SK-N-SH treated with all-trans-retinoic acid at 6 μM for 48 hours (cell line): ENCODE data around the gene GALNTL6.

ENCODE experiments used
- ATAC-seq: fragments of 200-7000 bp; cut with Tn5 transposase; 3 replicates; pipeline ENCODE4 v1.9.1; 2020; ENCODE audit warnings: mild to moderate bottlenecking, moderate library complexity
- ARNTL ChIP-seq: fragments of 450-650 bp; formaldehyde crosslinking; IDR thresholded peaks from 2 replicates; pipeline ENCODE4 v1.5.0; 2020; ENCODE audit warnings: low read depth, mild to moderate bottlenecking, moderate library complexity, borderline replicate concordance
- BACH2 ChIP-seq: fragments of 250-450 bp; sonication (Bioruptor Pico); IDR thresholded peaks from 2 replicates; pipeline ENCODE4 v1.9.0; 2021; ENCODE audit warnings: mild to moderate bottlenecking, borderline replicate concordance
- CREB5 ChIP-seq: fragments of 250-450 bp; sonication (Bioruptor Pico); IDR thresholded peaks from 2 replicates; pipeline ENCODE4 v1.5.1; 2020; ENCODE audit warnings: low read depth, mild to moderate bottlenecking, moderate library complexity
- CSDC2 ChIP-seq: fragments of 250-450 bp; sonication (Bioruptor Pico); IDR thresholded peaks from 2 replicates; pipeline ENCODE4 v1.5.0; 2020; ENCODE audit warnings: mild to moderate bottlenecking, moderate library complexity
- CSRNP3 ChIP-seq: fragments of 250-450 bp; sonication (Bioruptor Pico); IDR thresholded peaks from 2 replicates; pipeline ENCODE4 v1.5.1; 2021; ENCODE audit warnings: mild to moderate bottlenecking, moderate library complexity
- ESRRG ChIP-seq: fragments of 250-450 bp; sonication (Bioruptor Pico); IDR thresholded peaks from 2 replicates; pipeline ENCODE4 v1.6.1; 2021; ENCODE audit warnings: mild to moderate bottlenecking
- GLIS3 ChIP-seq: fragments of 250-450 bp; sonication (Bioruptor Pico); IDR thresholded peaks from 2 replicates; pipeline ENCODE4 v1.5.0; 2020; ENCODE audit warnings: mild to moderate bottlenecking, moderate library complexity
- ISL1 ChIP-seq: fragments of 250-450 bp; sonication (Bioruptor Pico); IDR thresholded peaks from 2 replicates; pipeline ENCODE4 v2.1.2; 2022; ENCODE audit warnings: mild to moderate bottlenecking, moderate library complexity
- OSR1 ChIP-seq: fragments of 250-450 bp; sonication (Bioruptor Pico); IDR thresholded peaks from 2 replicates; pipeline ENCODE4 v1.8.0; 2022; ENCODE audit warnings: moderate library complexity, mild to moderate bottlenecking, inconsistent platforms
- PATZ1 ChIP-seq: fragments of 250-450 bp; sonication (Bioruptor Pico); IDR thresholded peaks from 2 replicates; pipeline ENCODE4 v1.8.0; 2020; ENCODE audit warnings: mild to moderate bottlenecking, moderate library complexity, borderline replicate concordance
- PPARA ChIP-seq: fragments of 250-450 bp; sonication (Bioruptor Pico); IDR thresholded peaks from 2 replicates; pipeline ENCODE4 v1.5.0; 2020; ENCODE audit warnings: mild to moderate bottlenecking, borderline replicate concordance
- RARB ChIP-seq: fragments of 250-450 bp; sonication (Bioruptor Pico); IDR thresholded peaks from 2 replicates; pipeline ENCODE4 v1.8.0; 2021; ENCODE audit warnings: mild to moderate bottlenecking, moderate library complexity
- SNAI2 ChIP-seq: fragments of 250-450 bp; sonication (Bioruptor Pico); IDR thresholded peaks from 2 replicates; pipeline ENCODE4 v1.5.0; 2020; ENCODE audit warnings: mild to moderate bottlenecking, moderate library complexity
- TCF4 ChIP-seq: fragments of 250-450 bp; sonication (Bioruptor Pico); IDR thresholded peaks from 2 replicates; pipeline ENCODE4 v1.8.0; 2021; ENCODE audit warnings: mild to moderate bottlenecking, moderate library complexity, borderline replicate concordance
- TOX ChIP-seq: fragments of 250-450 bp; sonication (Bioruptor Pico); IDR thresholded peaks from 2 replicates; pipeline ENCODE4 v1.8.0; 2021; ENCODE audit warnings: mild to moderate bottlenecking, moderate library complexity, borderline replicate concordance
- TSHZ2 ChIP-seq: fragments of 250-450 bp; sonication (Bioruptor Pico); IDR thresholded peaks from 2 replicates; pipeline ENCODE4 v1.5.0; 2020; ENCODE audit warnings: mild to moderate bottlenecking, moderate library complexity
- ZC3H10 ChIP-seq: fragments of 250-450 bp; sonication (Bioruptor Pico); IDR thresholded peaks from 2 replicates; pipeline ENCODE4 v1.5.1; 2021; ENCODE audit warnings: mild to moderate bottlenecking, moderate library complexity
- ZFP3 ChIP-seq: fragments of 250-450 bp; sonication (Bioruptor Pico); IDR thresholded peaks from 2 replicates; pipeline ENCODE4 v1.5.0; 2020; ENCODE audit warnings: mild to moderate bottlenecking, moderate library complexity
- ZFP30 ChIP-seq: fragments of 450-650 bp; formaldehyde crosslinking; IDR thresholded peaks from 2 replicates; pipeline ENCODE4 v1.5.0; 2022; ENCODE audit warnings: mild to moderate bottlenecking, moderate library complexity
- ZNF565 ChIP-seq: fragments of 450-650 bp; formaldehyde crosslinking; conservative IDR thresholded peaks from 2 replicates; pipeline ENCODE4 v1.5.0; 2020; ENCODE audit warnings: low read depth, mild to moderate bottlenecking, moderate library complexity
- ZNF70 ChIP-seq: fragments of 450-650 bp; formaldehyde crosslinking; IDR thresholded peaks from 2 replicates; pipeline ENCODE4 v1.5.0; 2020; ENCODE audit warnings: mild to moderate bottlenecking, moderate library complexity
- ZNF8 ChIP-seq: fragments of 450-650 bp; formaldehyde crosslinking; IDR thresholded peaks from 2 replicates; pipeline ENCODE4 v1.5.0; 2020; ENCODE audit warnings: mild to moderate bottlenecking, moderate library complexity

GALNTL6 gene

GRCh38 chr4:172874944-172875343, 1061.7 kb downstream of the GALNTL6 start (continued):
- TF ChIP-seq CREB5 (CRISPR knock-in tag) = no peak
- TF ChIP-seq ZFP30 (CRISPR knock-in tag) = no peak
- TF ChIP-seq CSRNP3 (CRISPR knock-in tag) = no peak
- no peak for TF ChIP-seq RARB (CRISPR knock-in tag)
- no peak for TF ChIP-seq OSR1
- no peak for TF ChIP-seq GLIS3 (CRISPR knock-in tag)
- TF ChIP-seq ISL1 (CRISPR knock-in tag) = no peak
- TF ChIP-seq, all 23 proteins: peak for 0

GRCh38 chr4:172876394-172876793, 1063.2 kb downstream of the GALNTL6 start:
- no peak for ATAC-seq
- TF ChIP-seq CREB5 (CRISPR knock-in tag) (no peak), OSR1 (no peak), SNAI2 (CRISPR knock-in tag) (no peak), ISL1 (CRISPR knock-in tag) (no peak), PATZ1 (CRISPR knock-in tag) (no peak), PPARA (CRISPR knock-in tag) (no peak), TOX (CRISPR knock-in tag) (no peak), BACH2 (CRISPR knock-in tag) (no peak), TCF4 (CRISPR knock-in tag) (no peak), TSHZ2 (CRISPR knock-in tag) (no peak), CSDC2 (CRISPR knock-in tag) (no peak), ZNF565 (CRISPR knock-in tag) (no peak), ZNF8 (CRISPR knock-in tag) (no peak), ZNF70 (CRISPR knock-in tag) (no peak), ZFP3 (CRISPR knock-in tag) (no peak), ESRRG (no peak), ARNTL (CRISPR knock-in tag) (no peak)

- no peak for ATAC-seq
- no peak for TF ChIP-seq SNAI2 (CRISPR knock-in tag)
- TF ChIP-seq TOX (CRISPR knock-in tag) = no peak
- TF ChIP-seq RARB (CRISPR knock-in tag) = no peak
- TF ChIP-seq ZFP3 (CRISPR knock-in tag) = no peak
- TF ChIP-seq CSRNP3 (CRISPR knock-in tag) = no peak
- TF ChIP-seq CSDC2 (CRISPR knock-in tag) = no peak
- TF ChIP-seq ESRRG = no peak
- no peak for TF ChIP-seq OSR1
- TF ChIP-seq TCF4 (CRISPR knock-in tag) = no peak
- TF ChIP-seq PPARA (CRISPR knock-in tag) = no peak
- TF ChIP-seq ZFP30 (CRISPR knock-in tag) = no peak
- no peak for TF ChIP-seq BACH2 (CRISPR knock-in tag)
- no peak for TF ChIP-seq ISL1 (CRISPR knock-in tag)
- no peak for TF ChIP-seq CREB5 (CRISPR knock-in tag)
- TF ChIP-seq PATZ1 (CRISPR knock-in tag) = no peak
- TF ChIP-seq ZC3H10 (CRISPR knock-in tag) = no peak
- no peak for TF ChIP-seq ARNTL (CRISPR knock-in tag)
Measured at GRCh38 chr4:172881645-172882044, 1068.4 kb downstream of the GALNTL6 start.
